ENCODE measurements around the gene SLC6A17. TPM values are rescaled to one million over a fixed set of nuclear protein-coding genes. Genes with fewer than 3 reads are reported as not detected.

The SLC6A17 gene
- total RNA-seq, 1 donor from 2014 or later, result not detected

GRCh38 chr1:110216844-110217444 is 66.7 kb downstream of the SLC6A17 start:
- Histone ChIP-seq H3K36me3 (peaks cover 5% of the 10 kb centered on the region), H3K9me3 (no peaks in the 10 kb centered on the region), H3K27me3 (ENCODE audit: low read depth) (peaks cover 3% of the 10 kb centered on the region), H3K4me3 (no peak overlapping the region), H3K27ac (no peak overlapping the region), H3K4me1 (peaks cover 24% of the 10 kb centered on the region)
- no peak for DNase-seq
- no peak for ATAC-seq
- intact Hi-C loops (cut with DNase I), result no loop called here
- TF ChIP-seq CTCF (IDR thresholded peaks at IDR 0.05), result no peak

GRCh38 chr1:110218137-110218536 is 67.8 kb downstream of the SLC6A17 start:
- intact Hi-C loops (cut with DNase I), result no loop called here
- TF ChIP-seq CTCF (IDR thresholded peaks at IDR 0.05), result no peak

DNA sequence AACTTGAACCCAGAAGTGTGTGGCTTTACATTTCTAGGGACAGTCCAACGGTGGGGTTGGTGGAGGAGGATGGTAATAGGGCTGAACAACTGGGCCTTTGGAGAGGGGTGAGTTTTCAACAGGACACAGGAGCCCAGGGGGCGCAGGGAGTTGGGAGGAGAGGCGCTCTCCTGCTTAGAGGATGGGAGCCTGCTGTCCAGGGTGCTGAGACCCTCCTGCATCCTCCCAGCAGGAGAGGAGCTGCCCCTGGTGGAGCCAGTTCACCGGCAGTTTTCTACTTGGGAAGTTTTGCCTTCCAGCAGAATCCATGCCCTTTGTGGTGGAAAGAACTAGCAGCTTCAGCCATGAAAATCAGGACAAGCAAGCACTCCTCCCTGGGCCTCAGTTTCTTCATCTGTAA is 68.4 kb downstream of the SLC6A17 start:
- Histone ChIP-seq H3K9me3 (no peaks in the 10 kb centered on the region), H3K36me3 (peaks cover 14% of the 10 kb centered on the region), H3K27me3 (ENCODE audit: low read depth) (no peaks in the 10 kb centered on the region), H3K4me3 (no peak overlapping the region), H3K27ac (no peak overlapping the region), H3K4me1 (peaks cover 6% of the 10 kb centered on the region)
- TF ChIP-seq CTCF (IDR thresholded peaks at IDR 0.05), result no peak
- intact Hi-C loops (cut with DNase I), result no loop called here
- DNase-seq (no peak), ATAC-seq (no peak)

More at GRCh38 chr1:110218137-110218536, 67.8 kb downstream of the SLC6A17 start:
- Histone ChIP-seq H3K9me3 (no peaks in the 10 kb centered on the region), H3K27me3 (ENCODE audit: low read depth) (no peaks in the 10 kb centered on the region), H3K27ac (no peak overlapping the region), H3K4me3 (no peak overlapping the region), H3K36me3 (peaks cover 8% of the 10 kb centered on the region), H3K4me1 (peaks cover 12% of the 10 kb centered on the region)
- DNase-seq, result no peak
- ATAC-seq, result no peak

DNA sequence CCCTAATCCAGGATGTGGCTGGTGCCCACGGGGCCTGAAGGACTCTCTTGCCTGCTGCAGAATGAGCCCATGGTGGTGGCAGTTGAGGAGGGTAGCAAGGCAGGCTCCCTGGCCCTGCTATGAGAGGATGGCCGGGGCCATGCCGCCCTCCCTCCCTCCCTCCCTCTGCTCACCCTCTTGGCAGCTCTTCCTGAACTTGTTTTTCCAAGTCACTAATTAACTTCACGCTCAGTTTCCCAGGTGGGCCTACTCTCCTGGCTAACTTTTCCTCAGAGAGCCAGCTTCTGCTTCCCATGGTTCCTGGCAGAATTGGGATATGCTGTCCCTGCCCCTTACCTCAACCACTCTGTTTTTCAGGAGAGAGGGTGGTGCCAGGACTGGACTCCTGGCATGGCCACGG is 70.0 kb downstream of the SLC6A17 start:
- TF ChIP-seq CTCF (IDR thresholded peaks at IDR 0.05), result no peak
- Histone ChIP-seq H3K27me3 (ENCODE audit: low read depth) (no peaks in the 10 kb centered on the region), H3K27ac (no peak overlapping the region), H3K4me3 (no peak overlapping the region), H3K9me3 (no peaks in the 10 kb centered on the region), H3K36me3 (peaks cover 20% of the 10 kb centered on the region), H3K4me1 (peaks cover 3% of the 10 kb centered on the region)
- ATAC-seq (no peak), DNase-seq (no peak)
- intact Hi-C loops (cut with DNase I), result no loop called here

- intact Hi-C loops (cut with DNase I), result no loop called here
- no peak for ATAC-seq
- H3K36me3 ChIP-seq, result peaks cover 20% of the 10 kb centered on the region
Observed at GRCh38 chr1:110221119-110221518, 70.8 kb downstream of the SLC6A17 start.

More at GRCh38 chr1:110221119-110221518, 70.8 kb downstream of the SLC6A17 start:
- no peaks in the 10 kb centered on the region for H3K4me1 ChIP-seq
- no peaks in the 10 kb centered on the region for H3K9me3 ChIP-seq
- H3K27ac ChIP-seq, result no peak overlapping the region
- DNase-seq, result no peak
- no peak for TF ChIP-seq CTCF (IDR thresholded peaks at IDR 0.05)
- no peaks in the 10 kb centered on the region for H3K27me3 ChIP-seq (ENCODE audit: low read depth)
- no peak overlapping the region for H3K4me3 ChIP-seq
